Sigmoid colon (tissue), 4 donors: ENCODE measurements around the gene PDE2A.

ENCODE experiments used
- EP300 ChIP-seq, 4 donors: sonication (generic); formaldehyde crosslinking; IDR thresholded peaks; one replicate each; pipeline ENCODE4 v1.6.1; 2017; ENCODE audit warnings: antibody characterized with exemption in 4 of 4
- POLR2A ChIP-seq, 2 donors: fragments of 450-650 bp; IDR thresholded peaks; one replicate each; pipeline ENCODE4 v1.6.1; 2016; ENCODE audit warnings: antibody characterized with exemption in 2 of 2, mild to moderate bottlenecking in 2 of 2, moderate library complexity in 2 of 2
- TF ChIP-seq, protein P1 (sequence below), 4 experiments: fragments of 450-650 bp in 3 of 4; fragments of 200-600 bp in 1 of 4; IDR thresholded peaks; one replicate each; pipeline ENCODE4 v1.5.1; 2016 to 2019; ENCODE audit warnings: antibody characterized with exemption in 4 of 4, mild to moderate bottlenecking in 3 of 4, moderate library complexity in 2 of 4

DNA sequence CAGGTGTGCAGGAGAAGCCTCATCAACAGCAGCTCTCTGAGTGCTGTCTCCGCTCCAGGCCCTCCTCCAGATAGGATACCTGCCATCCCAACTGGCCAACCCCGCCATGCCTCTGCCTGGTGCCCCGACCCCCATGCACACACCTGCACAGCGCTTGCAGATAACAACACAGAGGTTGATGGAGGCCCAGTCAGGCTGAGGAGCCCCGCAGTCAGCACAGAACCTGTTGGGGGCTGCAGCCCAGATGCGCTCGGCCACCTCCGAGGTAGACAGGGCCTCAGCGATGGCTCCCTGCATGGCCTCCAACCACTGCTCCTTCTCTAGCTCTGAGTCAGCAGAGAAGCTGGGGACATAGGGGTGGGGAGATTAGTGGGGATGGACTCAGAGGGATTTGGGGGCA, 32.8 kb upstream of the PDE2A start:
- TF ChIP-seq, protein P1, sequence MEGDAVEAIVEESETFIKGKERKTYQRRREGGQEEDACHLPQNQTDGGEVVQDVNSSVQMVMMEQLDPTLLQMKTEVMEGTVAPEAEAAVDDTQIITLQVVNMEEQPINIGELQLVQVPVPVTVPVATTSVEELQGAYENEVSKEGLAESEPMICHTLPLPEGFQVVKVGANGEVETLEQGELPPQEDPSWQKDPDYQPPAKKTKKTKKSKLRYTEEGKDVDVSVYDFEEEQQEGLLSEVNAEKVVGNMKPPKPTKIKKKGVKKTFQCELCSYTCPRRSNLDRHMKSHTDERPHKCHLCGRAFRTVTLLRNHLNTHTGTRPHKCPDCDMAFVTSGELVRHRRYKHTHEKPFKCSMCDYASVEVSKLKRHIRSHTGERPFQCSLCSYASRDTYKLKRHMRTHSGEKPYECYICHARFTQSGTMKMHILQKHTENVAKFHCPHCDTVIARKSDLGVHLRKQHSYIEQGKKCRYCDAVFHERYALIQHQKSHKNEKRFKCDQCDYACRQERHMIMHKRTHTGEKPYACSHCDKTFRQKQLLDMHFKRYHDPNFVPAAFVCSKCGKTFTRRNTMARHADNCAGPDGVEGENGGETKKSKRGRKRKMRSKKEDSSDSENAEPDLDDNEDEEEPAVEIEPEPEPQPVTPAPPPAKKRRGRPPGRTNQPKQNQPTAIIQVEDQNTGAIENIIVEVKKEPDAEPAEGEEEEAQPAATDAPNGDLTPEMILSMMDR (IDR thresholded peaks at IDR 0.05) = no peak
- no peak for TF ChIP-seq POLR2A (IDR thresholded peaks at IDR 0.05)
- no peak for TF ChIP-seq EP300 (IDR thresholded peaks at IDR 0.05)
